ENCODE data around the gene AP2B1. TPM values are rescaled to one million over a fixed set of nuclear protein-coding genes. Genes with fewer than 3 reads are reported as not detected.

AP2B1 gene
- total RNA-seq, 2 donors from 2014 or later = 29.3 to 43.6 TPM

- Histone ChIP-seq H3K4me1 (peaks cover 10% of the 10 kb centered on the region), H3K27ac (no peak overlapping the region), H3K27me3 (peaks cover 0 to 15% of the 10 kb centered on the region in 2 donors), H3K9me3 (no peaks in the 10 kb centered on the region), H3K4me3 (no peak overlapping the region), H3K36me3 (replicated peaks in 1 of 2; ENCODE audit: insufficient read depth in 1 of 2, low read depth in 2 of 2) (no peaks in the 10 kb centered on the region)
- DNase-seq (peak in 1 of 4 donors; percentile 39), ATAC-seq (no peak)
- intact Hi-C loops (cut with DNase I) = loop anchor here (10.0 kb wide), 1 partner anchor 429 kb away; no protein-coding TSS in a partner anchor
- no peak for TF ChIP-seq POLR2A (IDR thresholded peaks at IDR 0.05)
- no peak for TF ChIP-seq CTCF (IDR thresholded peaks at IDR 0.05)
- WGBS, 2 donors = 53% methylated on average over 7 of the region's 7 CpGs
Observed at GRCh38 chr17:35743626-35744328, 156.7 kb downstream of the AP2B1 start.

- Histone ChIP-seq H3K27ac (no peak overlapping the region), H3K4me1 (peaks cover 11% of the 10 kb centered on the region), H3K27me3 (peaks cover 0 to 15% of the 10 kb centered on the region in 2 donors), H3K4me3 (no peak overlapping the region), H3K36me3 (replicated peaks in 1 of 2; ENCODE audit: insufficient read depth in 1 of 2, low read depth in 2 of 2) (no peaks in the 10 kb centered on the region), H3K9me3 (no peaks in the 10 kb centered on the region)
- no peak for TF ChIP-seq CTCF (IDR thresholded peaks at IDR 0.05)
- TF ChIP-seq POLR2A (IDR thresholded peaks at IDR 0.05) = no peak
- no peak for DNase-seq
- ATAC-seq = no peak
- intact Hi-C loops (cut with DNase I) = loop anchor here (5.0 to 10.0 kb wide), 2 partner anchors 133 to 430 kb away; no protein-coding TSS in a partner anchor
- WGBS, 2 donors = 42 to 64% methylated on average over 8 of the region's 8 CpGs
Observed at GRCh38 chr17:35744830-35745229, 157.7 kb downstream of the AP2B1 start.

- no peaks in the 10 kb centered on the region for H3K9me3 ChIP-seq
- no peak for TF ChIP-seq CTCF (IDR thresholded peaks at IDR 0.05)
- no peak for TF ChIP-seq POLR2A (IDR thresholded peaks at IDR 0.05)
- intact Hi-C loops (cut with DNase I) = loop anchor here (5.0 to 10.0 kb wide), 2 partner anchors 133 to 430 kb away; no protein-coding TSS in a partner anchor
- peaks cover 14% of the 10 kb centered on the region for H3K4me1 ChIP-seq
- H3K4me3 ChIP-seq = no peak overlapping the region
- no peak overlapping the region for H3K27ac ChIP-seq
- no peaks in the 10 kb centered on the region for H3K36me3 ChIP-seq (replicated peaks in 1 of 2; ENCODE audit: insufficient read depth in 1 of 2, low read depth in 2 of 2)
- WGBS, 2 donors = 73% methylated on average over 5 of the region's 7 CpGs; no CpG with 5 or more reads in 1 of the 2 donors
- DNase-seq = no peak
- peaks cover 0 to 15% of the 10 kb centered on the region in 2 donors for H3K27me3 ChIP-seq
- no peak for ATAC-seq
Observed at GRCh38 chr17:35745246-35745645, 158.1 kb downstream of the AP2B1 start.

- Histone ChIP-seq H3K27ac (no peak overlapping the region), H3K4me3 (no peak overlapping the region), H3K4me1 (peaks cover 14% of the 10 kb centered on the region), H3K9me3 (no peaks in the 10 kb centered on the region), H3K27me3 (peaks cover 0 to 15% of the 10 kb centered on the region in 2 donors), H3K36me3 (replicated peaks in 1 of 2; ENCODE audit: insufficient read depth in 1 of 2, low read depth in 2 of 2) (no peaks in the 10 kb centered on the region)
- intact Hi-C loops (cut with DNase I) = loop anchor here (5.0 to 10.0 kb wide), 2 partner anchors 134 to 431 kb away; no protein-coding TSS in a partner anchor
- TF ChIP-seq CTCF (IDR thresholded peaks at IDR 0.05) = no peak
- TF ChIP-seq POLR2A (IDR thresholded peaks at IDR 0.05) = no peak
- ATAC-seq (no peak), DNase-seq (no peak)
- WGBS, 2 donors = 64% methylated on average over 4 to 11 of the region's 15 CpGs
Observed at GRCh38 chr17:35745749-35746320, 158.7 kb downstream of the AP2B1 start.

Data from body of pancreas (tissue), 4 donors.